Aorta (tissue), 5 donors: ENCODE results near the gene CBLB. TPM values are rescaled to one million over a fixed set of nuclear protein-coding genes. Genes with fewer than 3 reads are reported as not detected.

Source experiments
- ATAC-seq: fragments of 200-7000 bp; cut with Tn5 transposase; one replicate; pipeline ENCODE4 v1.9.1; 2022; ENCODE audit warnings: moderate library complexity; ENCODE audit not compliant: low FRiP score
- DNase-seq, 2 donors: peaks; one replicate each; pipeline ENCODE4 v3.0.0-alpha.2; 2020
- H3K27ac ChIP-seq, 2 donors: one replicate each; pipeline ENCODE4 v1.5.1; 2013; ENCODE audit warnings: low read length in 2 of 2, mild to moderate bottlenecking in 2 of 2, moderate library complexity in 2 of 2, control low read depth in 1 of 2, inconsistent platforms in 1 of 2, low read depth in 1 of 2
- H3K27me3 ChIP-seq, 2 donors: one replicate each; pipeline ENCODE4 v1.6.1; 2013; ENCODE audit warnings: control low read depth in 1 of 2, low read length in 1 of 2, mild to moderate bottlenecking in 1 of 2, moderate library complexity in 1 of 2; ENCODE audit not compliant: insufficient read depth in 2 of 2, control insufficient read depth in 1 of 2
- H3K36me3 ChIP-seq, 2 donors: one replicate each; pipeline ENCODE4 v1.6.1; 2013; ENCODE audit warnings: control low read depth in 1 of 2, low read length in 1 of 2, mild to moderate bottlenecking in 1 of 2; ENCODE audit not compliant: insufficient read depth in 2 of 2, control insufficient read depth in 1 of 2
- H3K4me1 ChIP-seq, 2 donors: one replicate each; pipeline ENCODE4 v1.6.1; 2013; ENCODE audit warnings: low read length in 2 of 2, control low read depth in 1 of 2, mild to moderate bottlenecking in 1 of 2, moderate library complexity in 1 of 2; ENCODE audit not compliant: insufficient read depth in 2 of 2, control insufficient read depth in 1 of 2
- H3K4me3 ChIP-seq, 2 donors: one replicate each; pipeline ENCODE4 v1.5.1; 2013; ENCODE audit warnings: low read length in 2 of 2, control low read depth in 1 of 2, mild to moderate bottlenecking in 1 of 2
- H3K9me3 ChIP-seq: one replicate; pipeline ENCODE4 v1.6.1; 2013; ENCODE audit warnings: mild to moderate bottlenecking, low read length; ENCODE audit not compliant: control insufficient read depth
- WGBS, 2 donors: extraction: QIAGEN DNeasy Blood & Tissue Kit; methylation state at CpG; one replicate each; pipeline ENCODE4 v1.1.7; 2013; 5-methylcytosine and 5-hydroxymethylcytosine counted together
- intact Hi-C, 2 donors: fragments of 100-400 bp; cut with DNase I; formaldehyde crosslinking; loops; one replicate each; pipeline versions ENCODE4 v1.14.2 to v1.15.0; 2022
- polyA plus RNA-seq, 2 donors: library from polyadenylated mRNA; stranded (reverse); fragments of 200-250 nt; gene quantifications; one replicate each; pipeline ENCODE4 v1.2.3, GENCODE V29; 2013
- total RNA-seq, 2 donors: library from RNA; stranded (reverse); fragmentation: NEBNext Ultra II Directional; extraction: Animal tissue kit (Norgen Biotek cat#: 25700); gene quantifications; one replicate each; pipeline ENCODE4 v1.2.1, GENCODE V29; 2021
- donor health status: healthy with polysubstance abuse.
- donor health status: Bipolar disorder and iron deficiency.
- donor health status: DM: no; HTN: no; CAD: no.
- donor health status: DM: no; HTN: no; CAD: no.
- donor health status: DM: yes; HTN: yes; CAD: no.

CBLB gene
- total and polyA plus RNA-seq, 4 donors: 3.3 to 126 (median 54.1) TPM

DNA sequence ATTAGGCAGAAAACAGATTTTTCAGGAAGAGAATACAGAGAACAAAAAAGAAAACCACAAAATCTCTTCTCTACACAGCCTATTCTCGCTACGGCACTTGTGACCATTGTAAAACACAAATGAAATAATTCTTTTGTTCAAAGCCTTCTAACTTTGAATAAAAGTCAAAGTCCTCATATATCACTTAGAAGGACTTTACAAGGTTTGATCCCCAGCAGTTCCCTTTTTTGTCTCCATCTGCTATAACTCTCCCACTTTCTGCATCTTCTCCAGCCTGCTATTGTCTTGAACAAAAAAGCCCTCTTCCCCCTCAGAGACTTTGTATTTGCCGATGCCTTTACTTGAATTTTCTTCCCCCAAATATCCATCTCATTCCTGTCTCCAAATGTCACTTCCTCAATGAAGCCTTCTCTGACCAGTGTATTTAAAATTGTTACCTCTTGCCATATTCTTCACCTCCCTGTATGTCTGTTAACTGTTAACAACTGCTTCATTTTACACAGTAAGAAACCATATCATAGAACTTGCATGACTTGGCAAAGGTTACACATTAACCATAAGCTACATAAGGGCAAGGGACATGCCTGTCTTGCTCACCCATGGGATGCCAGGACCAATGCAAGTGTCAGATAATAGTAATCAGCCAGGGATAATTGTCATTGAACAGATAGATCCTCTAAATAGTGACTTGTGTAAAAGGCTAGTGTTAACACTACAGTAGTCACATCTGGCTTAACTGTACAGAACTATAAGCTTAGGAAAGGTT is 122.4 kb downstream of the CBLB start:
- Histone ChIP-seq H3K9me3 (no peaks in the 10 kb centered on the region), H3K27me3 (no peaks in the 10 kb centered on the region), H3K4me3 (no peak overlapping the region), H3K4me1 (peaks cover 0 to 6% of the 10 kb centered on the region in 2 donors), H3K27ac (no peak overlapping the region), H3K36me3 (no peaks in the 10 kb centered on the region)
- intact Hi-C loops: no loop called here
- WGBS, 2 donors: 78 to 80% methylated on average over 3 of the region's 3 CpGs
- ATAC-seq (no peak), DNase-seq (no peak)

DNA sequence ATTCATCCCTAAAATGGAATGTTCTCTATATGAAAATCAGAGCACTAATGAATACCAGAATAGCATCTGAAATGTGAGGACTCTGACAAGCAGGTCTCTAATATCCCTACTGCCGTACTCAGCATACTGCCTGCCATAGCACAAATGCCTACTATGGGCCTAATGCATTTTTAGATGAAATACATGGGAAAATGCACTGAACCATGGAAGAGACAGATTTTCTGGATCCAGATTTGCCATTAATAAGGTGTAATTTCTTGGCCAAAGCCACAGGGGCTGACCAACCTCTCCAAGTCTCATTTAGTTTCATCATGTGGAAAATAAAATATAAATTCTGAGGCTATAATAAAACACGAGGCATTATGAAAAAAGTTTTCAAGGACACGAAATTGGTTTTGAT is 123.8 kb downstream of the CBLB start:
- no peaks in the 10 kb centered on the region for H3K9me3 ChIP-seq
- DNase-seq (no peak), ATAC-seq (no peak)
- H3K4me3 ChIP-seq: no peak overlapping the region
- peak overlapping the region in 1 of 2 donors; percentile 14 for H3K27ac ChIP-seq
- no peaks in the 10 kb centered on the region for H3K27me3 ChIP-seq
- 89 to 91% methylated on average over 3 of the region's 3 CpGs for WGBS, 2 donors
- H3K36me3 ChIP-seq: no peaks in the 10 kb centered on the region
- H3K4me1 ChIP-seq: peaks cover 0 to 6% of the 10 kb centered on the region in 2 donors
- intact Hi-C loops: no loop called here

DNA sequence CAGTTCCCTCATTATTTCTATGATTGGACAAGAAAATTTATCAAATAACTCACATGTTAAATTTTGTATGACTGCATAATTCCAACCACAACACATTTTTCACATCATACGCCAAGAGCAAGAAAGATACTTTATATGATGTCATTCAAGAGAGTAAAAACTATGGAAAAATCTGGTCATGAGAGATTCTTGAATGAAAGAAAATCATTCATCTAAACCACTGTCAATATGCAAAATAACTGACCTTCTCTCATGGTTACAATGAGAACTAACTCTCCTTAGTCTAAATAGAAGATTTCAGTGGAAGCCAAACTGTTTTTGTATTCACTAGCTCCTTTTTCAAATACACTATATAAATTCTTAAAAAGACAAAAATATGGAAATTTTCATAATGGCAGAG is 124.6 kb downstream of the CBLB start:
- WGBS, 2 donors: 64 to 82% methylated on average over 1 of the region's 1 CpG
- no peaks in the 10 kb centered on the region for H3K27me3 ChIP-seq
- H3K36me3 ChIP-seq: no peaks in the 10 kb centered on the region
- intact Hi-C loops: no loop called here
- no peaks in the 10 kb centered on the region for H3K9me3 ChIP-seq
- H3K4me3 ChIP-seq: no peak overlapping the region
- peaks cover 0 to 6% of the 10 kb centered on the region in 2 donors for H3K4me1 ChIP-seq
- DNase-seq (no peak), ATAC-seq (no peak)
- no peak overlapping the region for H3K27ac ChIP-seq

DNA sequence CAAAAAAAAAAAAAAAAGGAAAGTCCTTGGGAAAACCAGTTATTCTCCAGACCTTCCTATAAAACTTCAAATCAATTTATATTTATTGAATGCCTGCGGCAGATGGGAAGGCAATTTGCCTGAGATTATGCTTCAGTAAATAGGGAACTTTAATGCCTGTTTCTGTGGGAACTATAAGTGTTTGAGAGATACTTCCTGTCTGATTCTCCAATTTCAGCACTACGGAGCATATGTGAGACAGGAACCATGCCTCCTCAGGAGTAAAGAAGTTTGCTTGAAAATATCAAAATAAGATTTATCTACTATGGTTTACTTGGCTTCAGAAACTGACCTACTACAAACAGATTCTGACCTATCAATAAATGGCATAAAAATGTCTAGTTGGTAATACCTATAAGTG is 135.5 kb downstream of the CBLB start:
- ATAC-seq (no peak), DNase-seq (no peak)
- H3K27ac ChIP-seq: no peak overlapping the region
- H3K9me3 ChIP-seq: no peaks in the 10 kb centered on the region
- intact Hi-C loops: loop anchor here in 1 of 2 donors (10.0 kb wide), 1 partner anchor 91 kb away; no protein-coding TSS in a partner anchor
- peaks cover 0 to 4% of the 10 kb centered on the region in 2 donors for H3K4me1 ChIP-seq
- no peaks in the 10 kb centered on the region for H3K27me3 ChIP-seq
- 95 to 97% methylated on average over 2 of the region's 2 CpGs for WGBS, 2 donors
- no peak overlapping the region for H3K4me3 ChIP-seq
- H3K36me3 ChIP-seq: no peaks in the 10 kb centered on the region

DNA sequence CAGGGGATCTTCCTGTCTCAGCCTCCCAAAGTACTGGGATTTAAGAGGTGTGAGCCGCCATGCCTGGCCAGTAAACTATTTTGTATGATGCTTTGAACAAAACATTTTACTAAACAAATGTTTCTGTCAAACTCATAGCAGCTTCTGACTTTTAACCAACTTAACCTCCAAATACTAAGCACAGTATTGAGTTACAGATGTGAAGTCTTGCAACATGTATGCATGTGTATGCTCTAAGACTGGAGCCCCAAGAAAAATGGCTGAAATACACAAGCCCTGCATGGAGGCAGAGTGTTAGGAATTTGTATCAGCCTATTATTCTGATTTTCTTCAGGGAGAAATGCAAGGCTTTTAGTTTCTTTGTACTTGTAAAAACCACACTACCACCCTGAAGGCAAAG is 137.1 kb downstream of the CBLB start:
- Histone ChIP-seq H3K27me3 (no peaks in the 10 kb centered on the region), H3K4me3 (no peak overlapping the region), H3K36me3 (no peaks in the 10 kb centered on the region), H3K4me1 (peaks cover 0 to 4% of the 10 kb centered on the region in 2 donors), H3K9me3 (no peaks in the 10 kb centered on the region), H3K27ac (no peak overlapping the region)
- 94 to 100% methylated on average over 1 of the region's 1 CpG for WGBS, 2 donors
- DNase-seq: no peak
- intact Hi-C loops: loop anchor here in 1 of 2 donors (10.0 kb wide), 1 partner anchor 93 kb away; no protein-coding TSS in a partner anchor
- ATAC-seq: no peak

DNA sequence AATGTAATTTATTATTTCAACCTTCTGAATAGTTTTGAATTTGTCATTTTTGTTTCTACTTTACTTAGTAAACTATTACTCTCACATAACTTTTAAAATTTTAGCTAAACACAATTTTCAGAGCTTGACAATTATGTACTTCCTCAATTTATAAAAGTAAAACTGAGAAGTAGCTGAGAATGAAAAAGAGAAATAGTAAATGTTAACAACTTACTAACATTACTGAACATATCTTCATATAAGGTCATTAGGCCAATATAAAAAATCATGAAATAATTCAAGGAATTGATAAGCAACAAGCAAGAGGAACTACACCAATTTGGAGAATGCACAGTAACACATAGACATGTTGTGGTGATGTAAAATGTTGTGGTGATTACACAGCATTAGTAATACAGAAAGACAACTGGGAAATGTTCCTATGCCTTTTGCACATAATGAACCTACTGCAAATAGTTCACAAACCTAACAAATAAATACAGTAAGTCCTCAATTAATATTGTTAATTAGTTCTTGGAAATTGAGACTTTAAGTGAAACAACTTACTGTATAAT is 137.9 kb downstream of the CBLB start:
- H3K4me1 ChIP-seq: peaks cover 0 to 4% of the 10 kb centered on the region in 2 donors
- ATAC-seq: no peak
- H3K36me3 ChIP-seq: no peaks in the 10 kb centered on the region
- no peak overlapping the region for H3K27ac ChIP-seq
- intact Hi-C loops: loop anchor here in 1 of 2 donors (10.0 kb wide), 1 partner anchor 94 kb away; no protein-coding TSS in a partner anchor
- no peaks in the 10 kb centered on the region for H3K9me3 ChIP-seq
- H3K4me3 ChIP-seq: no peak overlapping the region
- no peak for DNase-seq
- H3K27me3 ChIP-seq: no peaks in the 10 kb centered on the region

DNA sequence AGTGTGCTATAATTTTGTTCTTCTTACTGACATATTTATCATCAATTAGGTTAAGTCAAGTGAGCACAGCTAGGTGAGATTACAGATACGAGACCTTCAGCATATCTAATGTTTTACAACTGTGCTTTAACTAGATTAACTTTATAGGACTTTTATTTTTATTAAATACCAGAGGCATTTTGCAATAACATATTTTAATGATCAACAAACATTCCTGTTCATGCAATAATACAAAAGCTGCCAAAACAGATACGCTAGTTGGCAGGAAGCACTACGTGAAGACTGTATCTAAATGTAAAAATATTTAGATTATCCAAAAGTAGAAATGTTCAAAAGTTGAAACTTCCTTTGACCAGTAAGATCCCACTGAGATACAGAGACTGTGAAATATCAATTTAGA is 139.1 kb downstream of the CBLB start:
- H3K27me3 ChIP-seq: no peaks in the 10 kb centered on the region
- ATAC-seq: no peak
- no peaks in the 10 kb centered on the region for H3K36me3 ChIP-seq
- H3K4me3 ChIP-seq: peak overlapping the region in 1 of 2 donors; percentile 10
- no peaks in the 10 kb centered on the region for H3K9me3 ChIP-seq
- no peak overlapping the region for H3K27ac ChIP-seq
- H3K4me1 ChIP-seq: peaks cover 0 to 4% of the 10 kb centered on the region in 2 donors
- no peak for DNase-seq
- intact Hi-C loops: loop anchor here in 1 of 2 donors (10.0 kb wide), 1 partner anchor 95 kb away; no protein-coding TSS in a partner anchor
- WGBS, 2 donors: 2 to 3% methylated on average over 3 of the region's 3 CpGs

DNA sequence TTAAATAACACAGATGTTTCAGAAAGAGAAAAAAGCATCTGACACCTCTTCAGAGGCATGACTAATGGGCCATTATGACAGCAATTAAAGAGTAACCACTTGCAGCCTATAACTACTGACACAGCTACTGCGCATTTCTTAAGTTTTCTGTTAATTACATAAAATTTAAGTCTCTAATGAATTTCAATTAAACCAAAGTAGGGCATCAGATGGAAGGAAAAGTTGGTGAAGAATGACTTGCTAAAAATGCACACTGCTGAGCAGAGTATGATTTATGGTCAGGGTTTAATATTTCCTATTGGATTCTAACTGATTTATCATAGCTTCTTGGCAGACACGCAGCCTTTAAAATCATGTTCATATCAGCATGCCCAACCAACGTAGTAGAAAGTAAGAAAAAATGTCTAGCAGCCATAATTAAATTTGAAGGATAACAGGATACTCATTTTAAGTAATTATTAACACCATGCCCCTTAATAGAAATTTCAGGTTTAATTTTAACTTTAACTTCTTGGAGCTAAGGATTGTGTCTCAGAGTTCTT is 140.0 kb downstream of the CBLB start:
- intact Hi-C loops: no loop called here
- Histone ChIP-seq H3K36me3 (no peaks in the 10 kb centered on the region), H3K9me3 (no peaks in the 10 kb centered on the region), H3K27me3 (no peaks in the 10 kb centered on the region), H3K4me1 (peaks cover 0 to 4% of the 10 kb centered on the region in 2 donors), H3K27ac (no peak overlapping the region), H3K4me3 (no peak overlapping the region)
- DNase-seq (no peak), ATAC-seq (no peak)
- WGBS, 2 donors: 53 to 60% methylated on average over 3 of the region's 3 CpGs
